Endothelial cell of umbilical vein (primary cell): Measurements from ENCODE around the gene RMND5A. TPM values are rescaled to one million over a fixed set of nuclear protein-coding genes. Genes with fewer than 3 reads are reported as not detected.

ENCODE experiments used
- BruUV-seq: library from RNA; stranded (reverse); fragments of 400-500 nt; replicated peaks from 2 replicates; lab custom pipeline; 2021; lab: Mats Ljungman, UMichigan
- CTCF ChIA-PET: fragments of 300-600, 350-600 bp; sonication (Branson Sonifier 250); formaldehyde crosslinking; loops from one replicate; lab custom pipeline; 2021; ENCODE audit warnings: antibody characterized with exemption, inconsistent platforms; lab: Charles Lee
- POLR2A ChIA-PET: fragments of 300-600, 350-600 bp; sonication (Branson Sonifier 250); formaldehyde crosslinking; loops from one replicate; lab custom pipeline; 2021; ENCODE audit warnings: antibody characterized with exemption, inconsistent platforms; lab: Charles Lee
- DNase-seq: peaks from one replicate; pipeline ENCODE4 v3.0.0-alpha.2; 2011; ENCODE audit warnings: low read depth, low spot score
- FAIRE-seq: peaks from 2 replicates; lab custom pipeline; 2011; peaks lifted over from hg19 to GRCh38; lab: Jason Lieb, UNC
- H2AFZ ChIP-seq: 2 replicates; pipeline ENCODE4 v1.6.0; 2012; ENCODE audit warnings: low read depth, low read length, control low read depth, inconsistent platforms
- H3K27ac ChIP-seq: 2 replicates; pipeline ENCODE4 v1.5.1; 2011; ENCODE audit warnings: low read depth, mild to moderate bottlenecking, control low read depth, low read length, moderate library complexity; ENCODE audit not compliant: insufficient read depth
- H3K27me3 ChIP-seq, 2 experiments: 2 replicates each; pipeline versions ENCODE4 v1.6.0 to v1.6.1; 2011; ENCODE audit warnings: low read length in 2 of 2, mixed read lengths in 1 of 2; ENCODE audit not compliant: control insufficient read depth in 2 of 2, insufficient read depth in 2 of 2
- H3K36me3 ChIP-seq, 2 experiments: 2 replicates in 1 of 2; 3 replicates in 1 of 2; pipeline ENCODE4 v1.5.1; 2011; ENCODE audit warnings: low read length in 2 of 2, mild to moderate bottlenecking in 1 of 2, moderate library complexity in 1 of 2; ENCODE audit not compliant: control insufficient read depth in 2 of 2, insufficient read depth in 2 of 2; ENCODE audit errors: extremely low read depth in 1 of 2
- H3K4me1 ChIP-seq: 3 replicates; pipeline ENCODE4 v1.5.1; 2011; ENCODE audit warnings: mild to moderate bottlenecking, low read length; ENCODE audit not compliant: control insufficient read depth, insufficient read depth; ENCODE audit errors: extremely low read depth
- H3K4me2 ChIP-seq: 2 replicates; pipeline ENCODE4 v1.6.1; 2011; ENCODE audit warnings: low read length, control low read depth, mixed read lengths; ENCODE audit not compliant: insufficient read depth
- H3K4me3 ChIP-seq, 3 experiments: fragments of 200-600 bp in 1 of 3; sonication (generic), shearing (Covaris generic) in 1 of 3; replicated peaks in 1 of 3; 2 replicates each; pipeline ENCODE4 v1.5.1; 2011 to 2016; ENCODE audit warnings: control low read depth in 3 of 3, low read length in 3 of 3, mild to moderate bottlenecking in 2 of 3, inconsistent platforms in 1 of 3, low read depth in 1 of 3, moderate library complexity in 1 of 3; ENCODE audit not compliant: insufficient read depth in 1 of 3
- H3K79me2 ChIP-seq: 2 replicates; pipeline ENCODE4 v1.6.0; 2012; ENCODE audit warnings: low read length, inconsistent platforms; ENCODE audit not compliant: control insufficient read depth, insufficient read depth
- H3K9ac ChIP-seq: replicated peaks from 2 replicates; pipeline ENCODE3; 2011; ENCODE audit warnings: low read length, control low read depth; ENCODE audit not compliant: insufficient read depth; ENCODE audit errors: extremely low read depth
- H3K9me1 ChIP-seq: replicated peaks from 3 replicates; pipeline ENCODE4 v1.6.0; 2011; ENCODE audit warnings: mild to moderate bottlenecking, low read length; ENCODE audit not compliant: control insufficient read depth, insufficient read depth; ENCODE audit errors: extremely low read depth
- H3K9me3 ChIP-seq: replicated peaks from 2 replicates; pipeline ENCODE4 v1.5.1; 2012; ENCODE audit warnings: low read length, inconsistent platforms; ENCODE audit not compliant: control insufficient read depth, insufficient read depth
- H4K20me1 ChIP-seq: replicated peaks from 2 replicates; pipeline ENCODE3; 2011; ENCODE audit warnings: mild to moderate bottlenecking, low read length; ENCODE audit not compliant: control insufficient read depth, insufficient read depth; ENCODE audit errors: extremely low read depth
- CTCF ChIP-seq, 2 donors: IDR thresholded peaks; 1 replicate in 1 of 2; 2 replicates in 1 of 2; pipeline ENCODE4 v1.5.1; 2011; ENCODE audit warnings: low read length in 2 of 2, mild to moderate bottlenecking in 2 of 2, moderate library complexity in 2 of 2, control low read depth in 1 of 2, inconsistent platforms in 1 of 2, low read depth in 1 of 2; ENCODE audit not compliant: insufficient read depth in 1 of 2; ENCODE audit errors: extremely low read depth in 1 of 2
- EZH2 ChIP-seq: IDR thresholded peaks from 2 replicates; pipeline ENCODE4 v1.6.1; 2012; ENCODE audit warnings: borderline replicate concordance, low read depth, mild to moderate bottlenecking, moderate library complexity, low read length, inconsistent platforms; ENCODE audit not compliant: severe bottlenecking
- FOS ChIP-seq: IDR thresholded peaks from 2 replicates; pipeline ENCODE4 v1.6.1; 2011; ENCODE audit warnings: mild to moderate bottlenecking, low read length, moderate library complexity, borderline replicate concordance; ENCODE audit not compliant: insufficient read depth
- GATA2 ChIP-seq: IDR thresholded peaks from 2 replicates; pipeline ENCODE4 v1.7.0; 2011; ENCODE audit warnings: low read depth, mild to moderate bottlenecking, moderate library complexity, mixed read lengths, low read length; ENCODE audit not compliant: insufficient read length, insufficient read depth
- JUN ChIP-seq: IDR thresholded peaks from 2 replicates; pipeline ENCODE4 v1.6.1; 2011; ENCODE audit warnings: borderline replicate concordance, low read depth; ENCODE audit not compliant: insufficient read length, insufficient read depth
- MAX ChIP-seq: IDR thresholded peaks from 2 replicates; pipeline ENCODE4 v1.6.1; 2011; ENCODE audit not compliant: insufficient read depth, insufficient read length
- MYC ChIP-seq: IDR thresholded peaks from one replicate; pipeline ENCODE4 v1.6.1; 2011; ENCODE audit warnings: mild to moderate bottlenecking, low read depth, low read length
- POLR2A ChIP-seq: IDR thresholded peaks from 2 replicates; pipeline ENCODE4 v1.6.1; 2012; ENCODE audit warnings: low read depth, mild to moderate bottlenecking, control low read depth, low read length
- POLR2AphosphoS5 ChIP-seq: IDR thresholded peaks from 2 replicates; pipeline ENCODE4 v1.6.1; 2012; ENCODE audit warnings: low read depth, mild to moderate bottlenecking, control low read depth, low read length, moderate library complexity; ENCODE audit not compliant: insufficient read depth
- dilution Hi-C: fragments of 300-500 bp; cut with MboI; formaldehyde crosslinking; loops from one replicate; pipeline ENCODE4 v1.15.0; 2019; ENCODE audit warnings: low sequenced_read_pairs; ENCODE audit not compliant: extremely low pct_ligation_motif_present
- intact Hi-C: fragments of 100-400 bp; cut with micrococcal nuclease; formaldehyde crosslinking; loops from one replicate; pipeline ENCODE4 v1.10.0; 2022
- polyA plus RNA-seq, 4 experiments: library from polyadenylated mRNA; depleted of rRNA in 3 of 4; stranded (reverse) in 3 of 4; unstranded in 1 of 4; fragments of >200 nt; gene quantifications; 2 replicates each; pipeline versions ENCODE4 v1.2.1 to v1.2.3, GENCODE V29; 2011 to 2012; ENCODE audit warnings: missing spikeins in 1 of 4
- total RNA-seq: library from RNA; stranded (reverse); gene quantifications from 2 replicates; pipeline ENCODE4 v1.2.3, GENCODE V29; 2021

Gene RMND5A
- total and polyA plus RNA-seq, 2 donors (not counting 3 experiments of a cell fraction or from before 2014, with no cell fraction given): 10.8 to 21.5 TPM

- dilution Hi-C loops (no loop called here), intact Hi-C loops (no loop called here)
- Histone ChIP-seq H3K27me3 (no peaks in the 10 kb centered on the region), H3K4me2 (no peak overlapping the region), H3K36me3 (no peaks in the 10 kb centered on the region), H3K9me1 (no peaks in the 10 kb centered on the region), H3K9ac (no peak overlapping the region), H3K79me2 (no peaks in the 10 kb centered on the region), H4K20me1 (no peaks in the 10 kb centered on the region), H3K4me1 (peaks cover 5% of the 10 kb centered on the region), H3K4me3 (no peak overlapping the region), H3K9me3 (no peaks in the 10 kb centered on the region), H3K27ac (no peak overlapping the region), H2AFZ (no peak overlapping the region)
- DNase-seq (no peak), FAIRE-seq (no peak)
- ChIA-PET POLR2A (no interaction called here), CTCF (no interaction called here)
- TF ChIP-seq MYC (no peak), JUN (no peak), POLR2AphosphoS5 (no peak), EZH2 (no peak), MAX (no peak), GATA2 (no peak), POLR2A (no peak), FOS (no peak), CTCF (IDR thresholded peaks at IDR 0.05; ENCODE audit: extremely low read depth in 1 of 2, insufficient read depth in 1 of 2, low read depth in 1 of 2, low read length in 2 of 2) (no peak)
- BruUV-seq: no TSS peak
Observed at GRCh38 chr2:86672027-86672545, 48.0 kb upstream of the RMND5A start.
